DMS 273 (cell line): ENCODE data around the gene KCTD8.
"Not testable (repeated sequence)": the region's sequence is repeated elsewhere in the genome, so short reads cannot be mapped to it uniquely, and the experiment has no call there.

ENCODE experiments used
- DNase-seq: peaks from one replicate; lab custom pipeline; 2025; ENCODE audit not compliant: unreplicated experiment; lab: John Stamatoyannopoulos, UW

KCTD8 gene

DNA sequence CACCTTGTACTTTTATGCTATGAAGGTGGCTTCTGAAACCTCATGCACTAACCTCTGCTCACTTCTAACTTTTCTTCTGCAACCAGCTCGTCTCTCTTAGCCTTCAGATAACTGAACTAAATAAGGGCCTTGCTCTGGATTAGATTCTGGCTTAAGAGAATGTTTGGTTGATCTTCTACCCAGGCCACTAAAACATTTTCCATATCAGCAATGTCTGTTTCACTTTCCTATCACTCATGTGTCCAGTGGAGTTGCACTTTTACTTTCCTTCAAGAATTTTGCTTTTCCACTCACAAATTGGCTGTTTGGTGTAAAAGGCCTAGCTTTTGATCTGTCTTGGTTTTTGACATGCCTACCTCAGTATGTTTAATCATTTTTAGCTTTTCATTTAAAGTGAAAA is 105.8 kb downstream of the KCTD8 start:
- no peak for DNase-seq

DNA sequence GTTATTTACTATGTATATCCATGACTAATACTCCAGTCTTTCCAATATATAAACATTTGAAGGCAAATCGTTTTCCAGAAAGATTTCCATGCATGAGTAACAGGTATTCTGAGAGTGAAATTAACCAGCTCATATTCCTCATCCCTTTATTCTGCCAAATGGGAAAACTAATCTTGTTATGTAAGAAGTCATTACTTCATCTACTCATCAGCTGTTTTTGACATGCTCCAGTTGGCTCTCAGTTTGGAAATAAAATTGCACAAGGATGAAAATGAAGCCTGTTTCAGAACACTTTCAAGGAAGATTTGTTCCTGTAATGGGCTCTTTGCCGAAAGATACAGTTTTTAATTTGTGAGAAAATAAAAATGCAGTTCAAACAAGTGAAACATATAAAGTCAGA is 121.9 kb downstream of the KCTD8 start:
- DNase-seq: no peak

DNA sequence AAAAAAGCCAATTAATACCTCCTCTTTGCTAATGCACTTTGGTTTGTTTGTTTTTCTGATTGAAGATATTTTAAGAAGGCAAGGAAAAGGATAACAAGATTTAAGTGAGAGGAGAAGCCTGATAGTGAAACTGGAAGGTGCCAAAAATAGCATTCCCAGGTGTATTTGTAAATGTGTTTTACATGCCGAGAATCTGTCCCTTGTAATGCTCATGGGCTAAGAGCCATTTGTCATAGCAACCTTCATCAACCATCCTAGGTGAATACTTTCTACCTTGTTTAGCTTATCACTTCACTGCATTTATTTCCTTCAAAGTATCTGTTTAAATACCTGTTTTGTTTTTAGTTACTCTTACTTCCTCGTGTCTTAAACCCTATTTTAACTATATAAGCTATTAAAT is 127.8 kb downstream of the KCTD8 start:
- no peak for DNase-seq

DNA sequence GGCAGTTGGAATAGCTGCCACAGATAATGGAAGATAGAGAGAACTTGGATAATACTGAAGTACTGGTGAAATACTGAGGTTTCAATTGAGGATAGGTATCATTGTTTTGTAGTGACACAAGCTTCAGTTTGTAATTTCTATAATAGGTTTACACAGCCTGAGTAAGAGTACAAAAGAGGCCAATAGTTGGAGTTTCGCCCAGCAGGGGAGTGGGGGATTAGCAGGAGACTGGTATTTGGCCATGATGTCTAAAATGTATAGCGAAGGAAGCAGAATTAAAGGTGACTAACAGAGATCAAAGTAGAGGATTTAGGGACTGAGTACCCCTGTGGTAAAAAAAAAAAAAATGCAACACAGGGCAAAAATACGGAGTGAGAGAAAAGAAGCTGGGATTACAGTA is 129.5 kb downstream of the KCTD8 start:
- no peak for DNase-seq

DNA sequence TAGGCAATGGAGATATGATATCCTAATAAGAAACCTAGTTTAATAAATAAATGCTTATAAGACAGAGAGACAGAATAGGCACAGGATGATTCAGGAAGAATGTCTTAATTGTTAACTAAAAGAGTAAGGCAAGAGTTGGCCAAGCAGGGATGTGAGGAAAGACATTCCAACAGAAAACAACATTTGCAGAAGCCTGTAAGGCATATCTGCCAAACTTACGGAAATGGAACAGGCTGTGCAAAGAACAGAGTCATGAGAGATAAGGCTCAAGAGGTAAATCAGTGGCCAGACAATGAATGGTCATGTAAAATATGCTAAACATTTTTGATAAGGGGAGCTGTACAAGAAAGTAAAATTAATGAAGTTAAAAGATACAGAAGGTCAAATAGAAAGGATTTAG is 134.9 kb downstream of the KCTD8 start:
- DNase-seq: no peak

- no peak for DNase-seq
These were observed 161.1 kb downstream of the KCTD8 start for GRCh38 chr4:44287505-44287904.

DNA sequence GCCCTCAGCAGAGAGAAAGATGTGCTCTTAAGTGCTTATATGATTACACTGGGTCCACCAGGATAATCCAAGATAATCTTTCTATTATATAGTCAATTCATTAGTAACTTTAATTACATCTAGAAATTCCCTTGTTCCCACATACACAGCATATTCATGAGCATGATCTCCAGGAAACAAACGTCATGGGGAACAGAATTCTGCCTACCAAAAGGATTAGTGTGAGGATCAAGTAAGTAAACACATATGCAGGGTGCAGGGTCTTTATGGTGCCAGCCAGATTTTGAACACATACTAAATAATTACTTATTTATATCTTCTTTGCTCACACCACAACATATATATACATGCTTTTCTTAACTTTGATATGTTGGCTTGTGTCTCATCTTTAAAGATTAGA is 169.1 kb downstream of the KCTD8 start:
- DNase-seq: no peak

DNA sequence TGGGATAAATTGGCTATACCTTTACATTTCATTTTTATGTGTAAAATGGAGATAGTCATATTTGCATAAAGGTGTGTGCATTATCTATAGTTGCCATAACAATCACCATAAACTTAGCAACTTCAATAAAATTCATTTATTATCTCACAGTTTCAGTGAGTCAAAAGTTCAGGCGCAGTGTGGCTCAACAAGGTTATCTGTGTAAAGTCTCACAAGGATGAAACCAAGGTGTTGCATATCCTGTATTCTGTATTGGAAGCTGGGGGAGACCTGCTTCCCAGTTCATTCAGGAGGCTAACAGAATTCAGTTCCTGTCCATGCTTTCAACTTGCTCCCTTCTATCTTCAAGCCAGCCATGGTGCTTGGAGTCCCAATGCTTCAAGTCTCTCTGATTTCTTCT is 169.5 kb downstream of the KCTD8 start:
- DNase-seq: no peak

DNA sequence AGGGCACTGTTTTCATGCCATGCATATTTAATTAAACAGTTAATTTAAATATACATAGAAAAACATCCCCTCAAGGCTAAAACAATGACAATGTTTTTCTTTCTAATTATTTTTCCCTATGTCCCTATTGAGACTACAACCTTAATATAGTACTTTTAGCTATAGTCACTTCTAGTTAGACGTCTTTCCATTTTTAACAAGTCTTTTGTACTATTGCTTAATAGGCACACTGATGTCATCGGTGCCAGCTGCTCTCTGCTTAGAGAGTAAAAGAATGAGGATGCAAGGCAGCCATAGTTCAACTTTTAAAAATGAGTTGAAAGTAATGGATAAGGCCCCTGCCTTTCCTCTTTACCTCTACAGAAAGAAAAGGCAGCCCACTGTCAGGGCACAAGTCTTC is 191.1 kb downstream of the KCTD8 start:
- no peak for DNase-seq

GRCh38 chr4:44256414-44256813 is 192.2 kb downstream of the KCTD8 start:
- DNase-seq: no peak

- DNase-seq: no peak
These were observed 211.0 kb downstream of the KCTD8 start for GRCh38 chr4:44237643-44238042.

- DNase-seq: no peak
These were observed 212.7 kb downstream of the KCTD8 start for GRCh38 chr4:44235897-44236296.

- no peak for DNase-seq
These were observed 216.3 kb downstream of the KCTD8 start for GRCh38 chr4:44232262-44232661.

DNA sequence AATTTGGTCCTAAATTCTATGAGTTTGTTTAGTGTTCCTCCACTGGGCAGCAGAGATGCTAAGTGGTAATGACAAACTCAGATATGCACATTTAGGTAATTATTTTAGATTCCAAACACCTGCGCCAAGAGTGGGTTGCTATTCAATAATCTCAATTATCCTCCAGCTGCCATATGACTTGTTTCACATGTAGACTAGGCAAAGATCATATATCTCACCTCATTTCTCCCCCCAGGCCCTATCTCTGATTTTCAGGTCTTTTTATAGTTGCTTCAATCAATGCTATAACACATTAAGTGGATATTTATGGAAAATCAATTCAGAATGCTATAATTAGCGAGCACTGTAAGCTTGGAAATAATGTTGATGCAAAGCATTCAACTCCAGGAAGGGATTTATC is 217.6 kb downstream of the KCTD8 start:
- no peak for DNase-seq

- no peak for DNase-seq
These were observed 220.3 kb downstream of the KCTD8 start for GRCh38 chr4:44228326-44228725.

- DNase-seq: no peak
These were observed 227.2 kb downstream of the KCTD8 start for GRCh38 chr4:44221407-44221806.

DNA sequence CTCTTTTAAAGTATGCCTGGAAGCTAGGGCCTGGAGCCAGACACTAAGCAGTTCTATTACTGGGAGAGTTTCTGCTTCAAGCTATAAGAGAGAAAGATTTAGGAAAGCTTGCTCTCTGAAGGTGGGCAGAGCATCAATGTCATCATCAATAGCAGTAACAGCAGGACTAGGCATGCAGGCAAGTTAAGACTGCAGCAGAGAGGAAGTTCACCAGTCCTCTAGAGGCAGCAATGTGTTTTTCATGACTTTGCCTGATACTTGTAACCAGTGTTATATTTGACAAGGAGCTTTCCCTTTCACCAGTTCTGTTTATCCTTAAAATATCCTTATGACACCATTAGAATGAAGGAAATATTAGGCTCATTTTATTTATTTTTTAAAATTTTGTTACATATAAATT is 237.9 kb downstream of the KCTD8 start:
- no peak for DNase-seq

GRCh38 chr4:44196796-44197195 is 251.8 kb downstream of the KCTD8 start:
- no peak for DNase-seq

DNA sequence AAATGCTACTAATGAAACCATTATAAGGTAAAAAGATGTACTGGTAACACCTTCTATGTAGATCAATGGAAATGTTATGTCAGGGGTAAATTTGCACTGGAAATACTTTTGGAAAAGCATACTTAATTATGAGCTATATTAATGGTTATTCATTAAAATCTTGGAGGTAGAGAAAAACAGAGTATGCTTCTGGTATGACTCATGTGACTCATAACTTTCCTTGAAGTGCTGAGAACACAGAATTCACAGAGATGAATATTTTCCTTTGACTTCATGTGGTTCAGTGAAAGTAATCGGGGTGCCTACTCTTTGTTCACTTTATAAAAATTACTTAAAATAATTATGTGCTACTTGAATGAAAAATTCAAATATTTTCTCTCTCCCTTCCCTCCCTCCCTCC is 254.2 kb downstream of the KCTD8 start:
- DNase-seq: no peak

GRCh38 chr4:44186850-44187246 is 261.8 kb downstream of the KCTD8 start:
- no peak for DNase-seq

- no peak for DNase-seq
These were observed 262.3 kb downstream of the KCTD8 start for GRCh38 chr4:44186096-44186849.

GRCh38 chr4:44181491-44182349 is 266.9 kb downstream of the KCTD8 start:
- DNase-seq: not testable (repeated sequence)
